H1 (cell line): ENCODE measurements around the gene PRSS22. TPM values are rescaled to one million over a fixed set of nuclear protein-coding genes. Genes with fewer than 3 reads are reported as not detected.

ENCODE experiments used
- CTCF ChIA-PET: fragments of 300-600 bp; sonication (Branson Sonifier 250); formaldehyde crosslinking; loops from one replicate; lab custom pipeline; 2021; ENCODE audit not compliant: partially characterized antibody; lab: Charles Lee
- POLR2A ChIA-PET: fragments of 300-600 bp; sonication (Branson Sonifier 250); formaldehyde crosslinking; loops from one replicate; lab custom pipeline; 2021; ENCODE audit warnings: inconsistent platforms; ENCODE audit not compliant: partially characterized antibody; lab: Charles Lee
- DNase-seq, 2 experiments: peaks; one replicate each; pipeline versions ENCODE4 v3.0.0 to v3.0.0-alpha.2; 2010 to 2022; ENCODE audit warnings: low spot score in 2 of 2, low read depth in 1 of 2, mixed read lengths in 1 of 2
- FAIRE-seq: peaks from 2 replicates; lab custom pipeline; 2011; peaks lifted over from hg19 to GRCh38; lab: Jason Lieb, UNC
- H2AFZ ChIP-seq: 2 replicates; pipeline ENCODE4 v1.8.1; 2012; ENCODE audit warnings: low read length, inconsistent platforms
- H2AK5ac ChIP-seq: 2 replicates; pipeline ENCODE4 v1.6.1; 2013; ENCODE audit warnings: low read depth, low read length
- H2BK120ac ChIP-seq: replicated peaks from 2 replicates; pipeline ENCODE3; 2013; ENCODE audit warnings: low read depth, low read length, inconsistent platforms
- H2BK12ac ChIP-seq: 2 replicates; pipeline ENCODE4 v1.6.1; 2013; ENCODE audit warnings: low read depth, low read length
- H2BK15ac ChIP-seq: 2 replicates; pipeline ENCODE4 v1.6.1; 2013; ENCODE audit warnings: low read length
- H2BK20ac ChIP-seq: 2 replicates; pipeline ENCODE4 v1.6.1; 2013; ENCODE audit warnings: low read length
- H2BK5ac ChIP-seq: 2 replicates; pipeline ENCODE4 v1.6.1; 2013; ENCODE audit warnings: low read depth, low read length
- H3K14ac ChIP-seq: 2 replicates; pipeline ENCODE4 v1.6.1; 2013; ENCODE audit warnings: inconsistent platforms; ENCODE audit not compliant: insufficient read length
- H3K18ac ChIP-seq: 2 replicates; pipeline ENCODE4 v1.6.1; 2013; ENCODE audit warnings: low read length; ENCODE audit errors: extremely low read depth
- H3K23ac ChIP-seq: 2 replicates; pipeline ENCODE4 v1.6.1; 2013; ENCODE audit warnings: inconsistent platforms; ENCODE audit not compliant: insufficient read length
- H3K23me2 ChIP-seq: 2 replicates; pipeline ENCODE4 v1.6.1; 2013; ENCODE audit warnings: low read depth, low read length
- H3K27ac ChIP-seq: 2 replicates; pipeline ENCODE4 v1.6.1; 2011; ENCODE audit warnings: low read depth, low read length, inconsistent platforms
- H3K27me3 ChIP-seq, 4 experiments: replicated peaks in 1 of 4; 1 replicate in 1 of 4; 2 replicates in 3 of 4; pipeline versions ENCODE4 v1.6.1 to v1.8.1; 2011 to 2013; ENCODE audit warnings: low read length in 3 of 4, mild to moderate bottlenecking in 3 of 4, inconsistent platforms in 2 of 4, mixed read lengths in 2 of 4, moderate library complexity in 1 of 4; ENCODE audit not compliant: control insufficient read depth in 3 of 4, insufficient read depth in 3 of 4; ENCODE audit errors: extremely low read depth in 1 of 4
- H3K36me3 ChIP-seq, 4 experiments: 2 replicates each; pipeline versions ENCODE4 v1.6.1 to v1.8.1; 2011 to 2013; ENCODE audit warnings: mild to moderate bottlenecking in 4 of 4, low read length in 3 of 4, moderate library complexity in 2 of 4, control low read depth in 1 of 4, inconsistent platforms in 1 of 4; ENCODE audit not compliant: insufficient read depth in 4 of 4, control insufficient read depth in 2 of 4
- H3K4ac ChIP-seq: replicated peaks from 2 replicates; pipeline ENCODE3; 2013; ENCODE audit warnings: low read length, low read depth, mixed read lengths, inconsistent platforms; ENCODE audit not compliant: insufficient read length
- H3K4me1 ChIP-seq, 4 experiments: replicated peaks in 1 of 4; 1 replicate in 1 of 4; 2 replicates in 3 of 4; pipeline versions ENCODE4 v1.6.1 to v1.8.1; 2011 to 2013; ENCODE audit warnings: low read length in 3 of 4, inconsistent platforms in 2 of 4, mixed read lengths in 1 of 4; ENCODE audit not compliant: insufficient read depth in 4 of 4, control insufficient read depth in 3 of 4
- H3K4me2 ChIP-seq, 2 experiments: 2 replicates each; pipeline versions ENCODE4 v1.6.1 to v1.8.1; 2011 to 2013; ENCODE audit warnings: low read depth in 2 of 2, low read length in 2 of 2, control low read depth in 1 of 2, inconsistent platforms in 1 of 2, mild to moderate bottlenecking in 1 of 2; ENCODE audit not compliant: insufficient read depth in 1 of 2
- H3K4me3 ChIP-seq, 4 experiments: fragments of 200-600, 300-600 bp in 1 of 4; sonication (generic), shearing (Covaris generic), sonication (Bioruptor Twin) in 1 of 4; 2 replicates each; pipeline versions ENCODE4 v1.5.1 to v1.8.1; 2011 to 2016; ENCODE audit warnings: low read length in 4 of 4, low read depth in 3 of 4, control low read depth in 2 of 4, inconsistent platforms in 2 of 4, mild to moderate bottlenecking in 2 of 4, mixed read lengths in 1 of 4, moderate library complexity in 1 of 4; ENCODE audit not compliant: insufficient read depth in 2 of 4; ENCODE audit errors: extremely low read depth in 1 of 4
- H3K56ac ChIP-seq: replicated peaks from 2 replicates; pipeline ENCODE3; 2013; ENCODE audit warnings: low read depth, mild to moderate bottlenecking, mixed read lengths, low read length, inconsistent platforms; ENCODE audit not compliant: insufficient read length
- H3K79me1 ChIP-seq: 2 replicates; pipeline ENCODE4 v1.6.1; 2013; ENCODE audit warnings: low read depth, low read length, control low read depth
- H3K79me2 ChIP-seq, 2 experiments: 2 replicates each; pipeline versions ENCODE4 v1.6.1 to v1.8.1; 2012 to 2013; ENCODE audit warnings: low read length in 2 of 2, mild to moderate bottlenecking in 2 of 2, inconsistent platforms in 1 of 2; ENCODE audit not compliant: insufficient read depth in 2 of 2, control insufficient read depth in 1 of 2
- H3K9ac ChIP-seq, 4 experiments: replicated peaks in 1 of 4; 1 replicate in 1 of 4; 2 replicates in 3 of 4; pipeline versions ENCODE4 v1.6.1 to v1.8.1; 2011 to 2013; ENCODE audit warnings: low read depth in 3 of 4, low read length in 3 of 4, control low read depth in 2 of 4, mild to moderate bottlenecking in 2 of 4, moderate library complexity in 2 of 4, inconsistent platforms in 1 of 4; ENCODE audit errors: extremely low read depth in 1 of 4
- H3K9me3 ChIP-seq, 2 experiments: 2 replicates each; pipeline versions ENCODE4 v1.6.1 to v1.8.1; 2012 to 2013; ENCODE audit warnings: mild to moderate bottlenecking in 2 of 2, moderate library complexity in 2 of 2, control low read depth in 1 of 2, inconsistent platforms in 1 of 2, low read depth in 1 of 2, low read length in 1 of 2, mixed read lengths in 1 of 2; ENCODE audit not compliant: insufficient read depth in 2 of 2
- H4K20me1 ChIP-seq, 2 experiments: replicated peaks in 1 of 2; 2 replicates each; pipeline versions ENCODE3 to v1.8.1; 2011 to 2013; ENCODE audit warnings: inconsistent platforms in 2 of 2, low read length in 2 of 2, mild to moderate bottlenecking in 1 of 2; ENCODE audit not compliant: insufficient read depth in 2 of 2, control insufficient read depth in 1 of 2
- H4K5ac ChIP-seq: 2 replicates; pipeline ENCODE4 v1.6.1; 2013; ENCODE audit warnings: low read length, low read depth, mixed read lengths, inconsistent platforms; ENCODE audit not compliant: insufficient read length
- H4K8ac ChIP-seq: 2 replicates; pipeline ENCODE4 v1.8.0; 2013; ENCODE audit warnings: mild to moderate bottlenecking, moderate library complexity, low read length, inconsistent platforms; ENCODE audit not compliant: insufficient read depth; ENCODE audit errors: extremely low read depth
- H4K91ac ChIP-seq: replicated peaks from 2 replicates; pipeline ENCODE3; 2013; ENCODE audit warnings: low read length, mixed read lengths, inconsistent platforms; ENCODE audit not compliant: insufficient read length
- CBX8 ChIP-seq: fragments of 300-800, 300-1000 bp; sonication (generic); IDR thresholded peaks from 2 replicates; pipeline ENCODE4 v1.7.1; 2016; ENCODE audit warnings: low read depth, low read length, borderline replicate concordance
- SAP30 ChIP-seq: fragments of 300-600 bp; sonication (generic); IDR thresholded peaks from 2 replicates; pipeline ENCODE4 v1.7.1; 2012; ENCODE audit warnings: low read length, moderate library complexity, mild to moderate bottlenecking, inconsistent platforms; ENCODE audit not compliant: insufficient read depth, insufficient replicate concordance
- YY1 ChIP-seq: IDR thresholded peaks from 2 replicates; pipeline ENCODE4 v1.6.1; 2011; ENCODE audit warnings: low read depth, mild to moderate bottlenecking, low read length
- WGBS, 2 experiments: shearing (Covaris generic) in 1 of 2; methylation state at CpG; one replicate each; pipeline versions ENCODE4 v1.1.6 to v1.1.7; 2013 to 2015; ENCODE audit warnings: low lambda C conversion rate in 2 of 2, mixed read lengths in 2 of 2, inconsistent platforms in 1 of 2, low coverage in 1 of 2, missing lambda C conversion rate in 1 of 2; ENCODE audit not compliant: insufficient replicate concordance in 2 of 2, insufficient coverage in 1 of 2, insufficient read length in 1 of 2; ENCODE audit errors: extremely low coverage in 1 of 2, missing lambda C conversion rate in 1 of 2; 5-methylcytosine and 5-hydroxymethylcytosine counted together
- polyA plus RNA-seq, 7 experiments: library from polyadenylated mRNA; depleted of rRNA in 3 of 7; stranded (reverse) in 5 of 7; unstranded in 2 of 7; fragments of >200 nt in 5 of 7; fragments of 200-250 nt in 2 of 7; gene quantifications; 1 replicate in 5 of 7; 2 replicates in 1 of 7; 4 replicates in 1 of 7; pipeline versions ENCODE4 v1.2.1 to v1.2.3, GENCODE V29; 2011 to 2013; ENCODE audit warnings: missing spikeins in 2 of 7, mixed read lengths in 2 of 7
- total RNA-seq: library from RNA; stranded (reverse); fragmentation: NEBNext Ultra II Directional; extraction: Animal tissue kit (Norgen Biotek cat#: 25700); gene quantifications from 2 replicates; pipeline ENCODE4 v1.2.1, GENCODE V29; 2021
- TF ChIP-seq, protein P1 (sequence below): IDR thresholded peaks from 2 replicates; pipeline ENCODE4 v1.6.1; 2011; ENCODE audit warnings: low read length, improper control_type of control experiment
- TF ChIP-seq, protein P2 (sequence below), 3 experiments: IDR thresholded peaks; 1 replicate in 2 of 3; 2 replicates in 1 of 3; pipeline versions ENCODE4 v1.5.1 to v1.6.1; 2011; ENCODE audit warnings: low read length in 3 of 3, mild to moderate bottlenecking in 3 of 3, inconsistent platforms in 2 of 3, low read depth in 1 of 3, moderate library complexity in 1 of 3; ENCODE audit not compliant: insufficient read depth in 1 of 3; ENCODE audit errors: control extremely low read depth in 1 of 3

The PRSS22 gene
- total and polyA plus RNA-seq, 2 of the 8 experiments (the other 6 are each of a cell fraction or from before 2014, with no cell fraction given), result 4.0 to 4.4 TPM

DNA sequence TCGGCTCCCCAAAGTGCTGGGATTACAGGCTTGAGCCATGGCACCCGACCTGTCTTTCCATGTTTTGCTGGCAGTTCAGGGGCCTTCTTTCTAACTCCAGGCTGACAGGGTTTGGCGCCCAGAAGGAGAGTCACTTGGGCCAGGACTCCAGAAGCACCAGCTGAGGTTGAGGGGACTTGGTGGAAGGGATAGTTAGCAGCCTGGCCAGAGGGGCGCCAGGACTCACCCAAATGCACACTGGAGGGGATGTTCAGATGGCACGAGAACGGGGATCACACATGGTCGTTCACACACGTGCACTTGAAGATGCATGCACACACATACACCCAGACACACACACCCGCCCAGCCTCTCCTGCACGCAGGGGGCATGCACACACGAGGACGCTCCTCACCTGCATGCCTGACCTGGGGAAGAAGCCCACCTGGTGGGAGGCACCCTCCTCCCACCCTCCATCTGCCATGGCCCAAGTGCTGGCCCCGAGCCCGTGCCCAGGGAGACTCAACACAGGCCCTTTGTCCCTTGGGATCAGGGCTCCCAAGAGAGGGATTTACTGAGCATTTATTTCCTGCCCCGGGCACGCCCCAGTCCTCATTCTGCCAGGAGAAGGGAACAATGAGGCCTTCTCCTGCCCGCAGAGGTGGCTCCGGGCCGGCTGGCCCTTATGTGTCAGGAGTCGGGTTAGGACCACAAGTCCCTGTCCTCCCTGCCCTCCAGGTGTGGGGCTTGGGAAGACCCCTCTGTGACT is 43.2 kb downstream of the PRSS22 start:
- FAIRE-seq, result no peak
- no peak for TF ChIP-seq YY1
- TF ChIP-seq SAP30, result no peak
- TF ChIP-seq, protein P1, sequence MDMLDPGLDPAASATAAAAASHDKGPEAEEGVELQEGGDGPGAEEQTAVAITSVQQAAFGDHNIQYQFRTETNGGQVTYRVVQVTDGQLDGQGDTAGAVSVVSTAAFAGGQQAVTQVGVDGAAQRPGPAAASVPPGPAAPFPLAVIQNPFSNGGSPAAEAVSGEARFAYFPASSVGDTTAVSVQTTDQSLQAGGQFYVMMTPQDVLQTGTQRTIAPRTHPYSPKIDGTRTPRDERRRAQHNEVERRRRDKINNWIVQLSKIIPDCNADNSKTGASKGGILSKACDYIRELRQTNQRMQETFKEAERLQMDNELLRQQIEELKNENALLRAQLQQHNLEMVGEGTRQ, result no peak
- TF ChIP-seq, protein P2, sequence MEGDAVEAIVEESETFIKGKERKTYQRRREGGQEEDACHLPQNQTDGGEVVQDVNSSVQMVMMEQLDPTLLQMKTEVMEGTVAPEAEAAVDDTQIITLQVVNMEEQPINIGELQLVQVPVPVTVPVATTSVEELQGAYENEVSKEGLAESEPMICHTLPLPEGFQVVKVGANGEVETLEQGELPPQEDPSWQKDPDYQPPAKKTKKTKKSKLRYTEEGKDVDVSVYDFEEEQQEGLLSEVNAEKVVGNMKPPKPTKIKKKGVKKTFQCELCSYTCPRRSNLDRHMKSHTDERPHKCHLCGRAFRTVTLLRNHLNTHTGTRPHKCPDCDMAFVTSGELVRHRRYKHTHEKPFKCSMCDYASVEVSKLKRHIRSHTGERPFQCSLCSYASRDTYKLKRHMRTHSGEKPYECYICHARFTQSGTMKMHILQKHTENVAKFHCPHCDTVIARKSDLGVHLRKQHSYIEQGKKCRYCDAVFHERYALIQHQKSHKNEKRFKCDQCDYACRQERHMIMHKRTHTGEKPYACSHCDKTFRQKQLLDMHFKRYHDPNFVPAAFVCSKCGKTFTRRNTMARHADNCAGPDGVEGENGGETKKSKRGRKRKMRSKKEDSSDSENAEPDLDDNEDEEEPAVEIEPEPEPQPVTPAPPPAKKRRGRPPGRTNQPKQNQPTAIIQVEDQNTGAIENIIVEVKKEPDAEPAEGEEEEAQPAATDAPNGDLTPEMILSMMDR (IDR thresholded peaks at IDR 0.05; ENCODE audit: control extremely low read depth in 1 of 3, insufficient read depth in 1 of 3, low read depth in 1 of 3, low read length in 3 of 3), result no peak
- TF ChIP-seq CBX8, result no peak
- TF ChIP-seq, all 59 proteins: peak for 0
- CTCF ChIA-PET, result interaction anchor here (0.6 to 1.6 kb wide), 5 partner anchors 11 to 96 kb away, joined by 3 to 5 read pairs (median 3); no protein-coding TSS in a partner anchor

More for the DNA sequence above, 43.2 kb downstream of the PRSS22 start:
- H4K8ac ChIP-seq, result no peak overlapping the region; the same call in 1 of the 2 replicates
- H3K23me2 ChIP-seq, result no peaks in the 10 kb centered on the region
- no peak overlapping the region for H2BK15ac ChIP-seq
- 91% methylated on average over 19 of the region's 20 CpGs; no CpG with 5 or more reads in 1 of the 2 experiments for WGBS, 2 experiments
- H2BK120ac ChIP-seq, result no peak overlapping the region
- no peak overlapping the region for H3K56ac ChIP-seq
- H2BK20ac ChIP-seq, result no peak overlapping the region
- H2AK5ac ChIP-seq, result no peak overlapping the region
- no peak overlapping the region for H3K9ac ChIP-seq
- H3K9me3 ChIP-seq, result no peaks in the 10 kb centered on the region
- H3K27me3 ChIP-seq, result 0 out of 7 replicates have a peak, but pooled peaks cover 0 to 2% (median 0%) of the 10 kb centered on the region in 4 experiments
- no peak overlapping the region for H3K23ac ChIP-seq
- H3K18ac ChIP-seq, result no peak overlapping the region
- POLR2A ChIA-PET, result no interaction called here
- H3K4me2 ChIP-seq, result no peak overlapping the region
- H3K4me3 ChIP-seq, result no peak overlapping the region
- peaks cover 0 to 11% (median 1%) of the 10 kb centered on the region in 4 experiments; a peak in 2 of 7 replicates for H3K4me1 ChIP-seq
- no peaks in the 10 kb centered on the region for H4K20me1 ChIP-seq
- no peak overlapping the region for H4K91ac ChIP-seq
- no peak overlapping the region; the same call in 1 of the 2 replicates for H2BK12ac ChIP-seq
- H2BK5ac ChIP-seq, result no peak overlapping the region
- no peak overlapping the region for H3K27ac ChIP-seq
- H3K36me3 ChIP-seq, result no peaks in the 10 kb centered on the region
- H4K5ac ChIP-seq, result no peak overlapping the region
- H2AFZ ChIP-seq, result no peak overlapping the region
- no peak for DNase-seq
- no peak overlapping the region for H3K4ac ChIP-seq
- H3K79me1 ChIP-seq, result no peaks in the 10 kb centered on the region
- no peak overlapping the region for H3K14ac ChIP-seq
- H3K79me2 ChIP-seq, result no peaks in the 10 kb centered on the region
